GM19239 (cell line): Measurements from ENCODE around the gene RHEB.
A peak's percentile ranks its signal among the peaks of the same experiment; 100 is the strongest.

Experiments used
- DNase-seq: peaks from one replicate; pipeline ENCODE4 v3.0.0; 2011; ENCODE audit warnings: low spot score; ENCODE audit not compliant: insufficient read length
- FAIRE-seq: peaks from 2 replicates; lab custom pipeline; 2011; peaks lifted over from hg19 to GRCh38; lab: Jason Lieb, UNC

The RHEB gene

DNA sequence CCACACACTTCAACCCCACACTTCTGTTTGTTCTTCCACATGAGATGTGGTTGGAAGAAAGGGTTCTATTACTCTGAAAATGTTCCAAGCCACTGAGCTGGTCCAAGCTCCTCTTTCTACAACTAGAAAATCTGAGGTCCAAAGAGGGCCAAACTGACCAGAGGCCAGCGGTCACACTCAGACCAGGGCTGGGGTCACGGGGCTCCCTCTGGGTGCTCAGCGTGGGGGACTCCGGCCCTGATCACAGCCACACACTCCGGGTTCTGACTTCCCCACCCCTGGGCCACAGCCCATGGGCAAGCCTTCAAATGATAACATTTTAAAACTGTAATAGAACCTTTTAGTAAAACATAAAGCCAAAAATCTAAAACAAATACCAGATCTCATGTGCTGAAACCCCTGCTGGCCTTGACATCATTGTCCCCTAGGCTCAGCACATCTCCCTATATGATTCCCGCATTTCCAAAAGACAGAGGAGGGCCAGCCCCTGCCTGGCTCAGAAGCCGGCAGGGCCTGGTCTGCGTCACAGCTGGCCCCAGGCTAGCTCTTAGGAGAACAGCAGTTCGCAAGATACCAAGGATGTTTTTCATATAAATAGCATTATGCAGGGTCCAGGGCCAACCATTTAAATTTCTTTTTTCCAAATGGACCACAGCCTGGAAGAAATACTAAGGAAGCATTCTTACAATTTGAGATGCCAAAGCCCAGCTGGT lies 83.1 kb downstream of the RHEB start:
- no peak for DNase-seq
- FAIRE-seq = no peak

DNA sequence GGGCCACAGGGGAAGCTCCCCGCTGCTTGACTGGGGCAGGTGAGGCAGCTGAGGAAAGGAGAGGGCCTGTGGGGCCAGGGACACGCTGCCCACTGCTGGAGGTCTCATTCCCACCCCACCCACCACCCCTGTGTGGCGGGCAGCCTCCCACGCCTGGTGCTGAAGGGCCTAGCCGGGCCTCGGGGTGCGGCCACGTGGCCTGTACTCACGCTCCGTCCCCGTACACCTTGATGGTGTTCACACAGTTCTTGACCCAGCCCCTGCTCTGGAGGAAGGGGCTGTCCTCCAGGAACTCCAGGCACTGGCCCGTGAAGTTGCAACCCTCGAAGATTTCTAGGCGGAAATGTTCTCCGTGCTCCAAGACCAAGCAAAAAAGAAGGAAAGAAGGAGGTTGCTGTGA lies 83.7 kb downstream of the RHEB start:
- DNase-seq (no peak), FAIRE-seq (no peak)

GRCh38 chr7:151435103-151435916 lies 84.4 kb downstream of the RHEB start:
- DNase-seq (no peak), FAIRE-seq (no peak)

DNA sequence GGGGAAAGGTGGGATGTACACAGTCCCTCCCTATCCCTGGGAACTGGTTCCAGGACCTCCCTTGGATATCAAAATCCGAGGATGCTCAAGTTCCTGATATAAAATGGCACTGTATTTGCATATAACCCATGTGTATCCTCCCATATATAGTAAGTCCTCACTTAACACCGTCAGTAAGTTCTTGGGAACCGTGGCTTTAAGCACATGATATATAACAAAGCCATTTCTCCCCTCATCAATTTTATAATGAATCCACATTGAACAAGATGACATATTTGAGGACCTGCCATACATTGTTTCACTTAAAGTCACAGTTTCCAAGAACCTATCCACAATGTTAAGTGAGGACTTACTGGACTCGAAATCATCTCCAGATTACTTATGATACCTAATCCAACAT lies 85.1 kb downstream of the RHEB start:
- no peak for DNase-seq
- no peak for FAIRE-seq

DNA sequence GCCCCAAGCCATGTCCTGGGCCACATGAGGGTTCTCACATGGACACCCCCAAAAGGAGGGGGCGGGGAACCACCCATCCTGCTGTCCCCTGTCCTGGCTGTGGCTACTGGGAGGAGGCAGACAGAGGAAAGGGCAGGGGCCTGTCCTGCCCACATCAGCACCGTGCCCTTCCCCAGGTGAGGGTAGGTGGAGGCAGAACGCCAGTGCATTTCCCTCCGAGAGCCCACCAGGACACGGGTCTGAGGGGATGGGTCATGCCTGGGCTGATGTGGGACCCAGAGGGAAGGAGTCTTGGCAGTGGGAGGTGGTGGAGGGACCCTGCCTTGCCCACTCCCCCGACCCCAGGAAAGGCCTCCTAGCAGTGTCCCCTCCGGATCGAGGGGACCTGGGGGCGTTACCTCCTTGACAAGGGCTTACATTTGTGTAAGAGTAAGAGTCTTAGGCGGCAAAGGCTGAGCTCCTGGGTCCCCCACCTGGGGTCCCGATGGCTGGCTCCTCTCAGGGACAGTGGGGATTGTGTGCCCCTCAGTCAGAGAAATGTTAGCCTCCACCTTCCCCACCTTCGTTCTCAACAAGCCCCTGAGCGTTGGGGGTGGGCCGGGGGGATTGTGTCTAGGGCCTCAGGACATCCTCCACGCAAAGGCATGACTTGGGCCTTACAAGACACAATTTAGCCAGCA lies 85.8 kb downstream of the RHEB start:
- no peak for FAIRE-seq
- DNase-seq = no peak

- FAIRE-seq = no peak
- DNase-seq = peak; percentile 64
These were observed 86.8 kb downstream of the RHEB start for GRCh38 chr7:151432658-151433521.

GRCh38 chr7:151431768-151432311 lies 87.9 kb downstream of the RHEB start:
- FAIRE-seq (no peak), DNase-seq (no peak)

GRCh38 chr7:151431281-151431767 lies 88.4 kb downstream of the RHEB start:
- no peak for FAIRE-seq
- DNase-seq = no peak

DNA sequence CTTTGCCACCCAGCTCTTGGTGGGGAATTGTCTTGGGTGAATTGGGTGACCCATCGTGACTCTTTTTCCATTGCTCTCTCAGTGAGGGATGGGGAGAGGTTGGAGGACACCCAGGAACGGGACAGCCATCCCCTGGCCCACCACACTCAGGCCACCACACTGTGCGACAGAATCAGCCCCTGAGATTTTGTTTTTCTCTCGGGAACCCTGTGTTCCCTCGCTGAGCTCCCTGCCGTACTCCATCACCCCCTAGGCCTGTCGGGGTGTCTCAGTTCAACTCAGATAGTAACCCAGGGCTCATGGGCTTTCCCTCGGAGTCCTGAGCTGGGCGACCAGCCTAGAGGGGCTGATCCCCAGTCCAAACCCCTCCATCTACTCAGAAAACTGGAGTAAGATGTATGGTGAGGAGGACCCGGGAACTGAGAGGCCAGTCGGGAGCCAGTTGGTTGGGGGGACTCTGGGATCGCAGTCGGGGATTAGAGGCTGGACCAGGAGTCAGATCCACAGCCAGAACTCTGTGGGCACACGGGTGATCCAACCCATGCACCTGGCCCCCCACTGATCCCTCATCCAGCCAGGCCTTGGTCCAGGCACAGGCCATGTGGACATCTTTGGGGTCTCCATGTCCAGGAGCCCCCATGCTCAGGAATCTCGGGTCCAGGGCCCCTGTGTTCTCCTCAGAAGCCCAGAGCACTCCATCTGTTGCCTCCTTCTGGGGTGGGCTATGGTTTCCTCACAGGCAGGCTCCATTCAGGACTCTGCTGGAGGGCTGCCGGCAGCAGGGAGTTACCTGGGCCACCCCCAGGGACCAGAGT lies 89.1 kb downstream of the RHEB start:
- FAIRE-seq (no peak), DNase-seq (no peak)

- DNase-seq (peak; percentile 67), FAIRE-seq (peak; percentile 11)
These were observed 89.9 kb downstream of the RHEB start for GRCh38 chr7:151429560-151430331.

GRCh38 chr7:151429237-151429559 lies 90.5 kb downstream of the RHEB start:
- FAIRE-seq = no peak

DNA sequence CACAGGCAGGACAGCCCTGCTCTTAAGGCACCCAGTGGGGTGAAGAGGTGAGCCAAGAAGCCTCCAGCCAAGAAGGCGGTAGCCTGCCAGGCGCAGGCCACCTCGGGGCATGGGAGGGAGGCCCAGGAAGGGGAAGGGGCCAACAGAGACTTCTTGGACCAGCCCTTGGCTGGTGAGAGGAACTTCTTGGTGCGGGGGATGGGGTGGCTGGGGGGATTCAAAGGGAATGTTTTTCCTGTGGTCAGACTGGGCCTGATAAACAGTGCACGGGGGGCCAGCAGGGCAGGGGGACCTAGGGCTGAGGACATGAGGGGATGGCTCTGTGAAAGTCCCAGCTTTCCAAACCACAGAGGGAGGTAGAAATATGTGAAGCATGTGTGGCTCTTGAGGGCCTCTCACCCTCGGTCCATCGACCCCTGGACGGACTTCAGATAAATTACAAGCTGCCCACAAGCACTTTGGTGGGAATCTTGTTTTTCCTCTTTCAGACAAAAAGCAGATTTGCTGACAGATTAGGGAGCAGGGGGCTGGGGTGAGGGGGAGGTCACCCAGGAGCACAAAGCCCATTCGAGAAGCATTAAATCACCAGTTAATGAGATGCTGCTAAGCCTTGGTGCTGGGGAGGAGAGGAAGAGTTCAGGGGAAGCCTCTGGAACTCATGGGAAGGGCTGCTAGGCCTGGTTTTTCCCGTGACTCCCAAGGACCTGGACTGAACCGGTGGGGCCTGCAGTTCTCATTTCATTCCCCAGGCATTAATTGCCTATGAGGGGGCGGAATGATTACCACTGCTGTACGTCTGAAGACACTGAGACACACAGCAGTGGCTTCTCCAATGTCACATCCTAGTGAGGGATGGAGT lies 91.1 kb downstream of the RHEB start:
- no peak for FAIRE-seq

More at GRCh38 chr7:151429237-151429559, 90.5 kb downstream of the RHEB start:
- DNase-seq = no peak

DNA sequence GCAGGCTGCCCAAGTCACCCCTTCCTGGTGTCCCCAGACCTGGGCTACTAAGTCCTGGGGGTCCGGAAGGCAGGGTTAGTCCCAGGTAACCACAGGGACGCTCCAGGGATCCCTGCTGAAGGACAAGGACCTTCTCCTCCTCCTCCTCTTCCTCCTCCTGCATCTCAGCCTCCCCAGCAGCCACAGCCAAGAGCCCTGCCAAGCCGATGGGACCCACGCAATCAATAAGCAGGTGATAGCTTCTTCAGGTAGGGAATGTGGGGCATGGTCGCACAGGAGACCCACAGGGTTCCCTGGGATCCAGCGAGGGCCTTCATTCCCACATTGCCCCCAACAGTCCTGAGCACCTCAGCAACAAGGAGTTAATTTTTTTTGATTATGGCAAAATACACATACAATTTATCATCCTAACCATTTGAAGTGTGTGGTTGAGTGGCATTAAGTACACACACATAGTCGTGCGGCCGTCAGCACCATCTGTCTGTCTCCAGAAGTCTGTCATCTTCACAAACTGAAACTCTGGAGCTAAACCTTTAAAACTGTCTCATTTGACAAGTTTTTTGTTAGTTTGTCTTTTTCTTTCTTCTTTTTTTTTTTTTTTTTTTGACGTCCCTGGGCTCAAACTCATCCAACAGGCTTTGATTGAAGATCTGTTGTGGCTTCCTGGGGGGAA lies 91.9 kb downstream of the RHEB start:
- DNase-seq = no peak
- FAIRE-seq = no peak

More for the DNA sequence above, 91.1 kb downstream of the RHEB start:
- DNase-seq = no peak

DNA sequence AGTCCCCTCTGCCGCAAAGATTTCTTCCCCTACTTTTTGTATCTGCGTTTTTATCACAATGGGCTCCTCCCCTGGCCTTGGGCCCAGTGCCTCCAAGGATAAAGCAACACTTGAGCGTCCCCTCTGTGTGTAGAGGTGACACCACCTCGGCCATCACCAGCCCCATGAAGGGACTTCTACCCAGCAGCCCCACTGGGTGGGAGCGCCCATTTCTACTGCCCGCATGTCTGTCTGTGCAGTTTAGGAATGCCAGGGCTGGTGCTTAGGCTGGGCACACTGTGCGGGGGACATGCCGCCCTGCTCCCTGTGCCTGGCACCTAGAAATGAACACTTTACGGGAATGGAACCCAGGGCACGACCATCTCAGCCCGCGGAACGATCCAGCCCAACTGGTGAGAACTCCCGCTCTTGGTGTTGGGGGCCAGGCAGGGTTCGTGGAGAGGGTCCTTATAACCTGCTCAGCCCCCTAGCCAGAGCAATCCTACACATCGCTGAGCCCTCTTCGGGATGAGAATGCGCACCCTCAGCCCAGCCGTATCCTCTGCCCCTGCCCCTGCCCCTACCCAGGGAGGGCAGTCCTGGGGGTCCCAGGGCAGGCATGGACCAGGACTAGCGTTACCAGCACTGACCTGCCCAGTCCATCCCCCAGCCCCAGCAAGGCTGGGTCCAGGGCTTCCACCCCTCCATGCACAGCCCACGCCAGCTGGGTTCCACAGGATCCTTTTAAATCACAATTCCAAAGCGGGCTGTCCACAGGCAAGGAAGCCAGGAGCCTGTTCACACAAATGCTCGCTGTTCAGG lies 92.6 kb downstream of the RHEB start:
- DNase-seq (no peak), FAIRE-seq (no peak)

DNA sequence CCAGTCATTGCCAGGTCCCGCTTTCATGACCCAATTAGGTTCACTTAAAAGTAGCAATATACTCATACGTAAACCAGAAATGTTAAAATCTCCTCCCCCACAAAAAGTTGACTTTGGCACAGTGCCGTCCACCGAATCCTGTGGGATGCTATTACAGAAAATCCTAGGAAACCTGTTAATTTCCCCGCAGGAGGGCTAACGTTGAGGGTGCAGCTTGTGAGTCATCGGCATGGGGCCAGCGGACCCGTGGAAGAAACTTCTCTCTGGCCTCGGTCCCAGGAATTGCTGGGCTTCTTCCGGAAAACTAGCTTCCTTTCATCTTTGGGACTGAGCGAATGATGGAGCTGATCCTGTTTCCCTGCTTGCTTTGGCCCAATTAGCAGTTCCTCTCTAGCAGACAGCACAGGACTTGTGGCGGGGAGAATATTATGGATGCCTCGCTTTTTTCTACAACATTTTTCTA lies 93.2 kb downstream of the RHEB start:
- no peak for FAIRE-seq

More for the DNA sequence above, 93.2 kb downstream of the RHEB start:
- DNase-seq = no peak
